H9 (cell line): ENCODE measurements around the gene PAK5. TPM values are rescaled to one million over a fixed set of nuclear protein-coding genes. Genes with fewer than 3 reads are reported as not detected.

Source experiments
- DNase-seq: peaks from one replicate; pipeline ENCODE4 v3.0.0-alpha.2; 2017
- H2AFZ ChIP-seq: one replicate; pipeline ENCODE4 v1.6.1; 2013; ENCODE audit warnings: mild to moderate bottlenecking, low read length, control low read depth, moderate library complexity
- H2AK5ac ChIP-seq: 2 replicates; pipeline ENCODE4 v1.6.1; 2013; ENCODE audit warnings: low read length, control low read depth, mixed read lengths; ENCODE audit not compliant: insufficient read length
- H2BK120ac ChIP-seq: one replicate; pipeline ENCODE4 v1.6.1; 2013; ENCODE audit warnings: low read depth, mild to moderate bottlenecking, low read length, control low read depth, inconsistent platforms; ENCODE audit not compliant: poor library complexity, severe bottlenecking
- H2BK12ac ChIP-seq: 2 replicates; pipeline ENCODE4 v1.6.1; 2013; ENCODE audit warnings: low read length, control low read depth, mixed read lengths, low read depth; ENCODE audit not compliant: insufficient read length
- H2BK15ac ChIP-seq: 2 replicates; pipeline ENCODE4 v1.6.1; 2013; ENCODE audit warnings: low read depth, low read length, control low read depth
- H2BK20ac ChIP-seq: one replicate; pipeline ENCODE4 v1.6.1; 2013; ENCODE audit warnings: low read depth, mild to moderate bottlenecking, low read length, control low read depth, inconsistent platforms; ENCODE audit not compliant: poor library complexity, severe bottlenecking
- H2BK5ac ChIP-seq: 2 replicates; pipeline ENCODE4 v1.6.1; 2013; ENCODE audit warnings: low read length, control low read depth, mixed read lengths; ENCODE audit not compliant: insufficient read length
- H3K14ac ChIP-seq: 2 replicates; pipeline ENCODE4 v1.6.1; 2013; ENCODE audit warnings: low read length, control low read depth; ENCODE audit not compliant: insufficient read depth
- H3K18ac ChIP-seq: 2 replicates; pipeline ENCODE4 v1.6.1; 2013; ENCODE audit warnings: low read depth, mild to moderate bottlenecking, mixed read lengths, low read length, control low read depth; ENCODE audit not compliant: insufficient read length
- H3K23ac ChIP-seq: 2 replicates; pipeline ENCODE4 v1.6.1; 2013; ENCODE audit warnings: low read length, control low read depth, mixed read lengths, low read depth; ENCODE audit not compliant: insufficient read length
- H3K23me2 ChIP-seq: 2 replicates; pipeline ENCODE4 v1.6.1; 2013; ENCODE audit warnings: low read depth, mild to moderate bottlenecking, mixed read lengths, low read length, control low read depth; ENCODE audit not compliant: insufficient read length, poor library complexity, severe bottlenecking
- H3K27ac ChIP-seq: 2 replicates; pipeline ENCODE4 v1.5.1; 2013; ENCODE audit warnings: low read length, control low read depth, mixed read lengths, low read depth; ENCODE audit not compliant: insufficient read length
- H3K27me3 ChIP-seq: 2 replicates; pipeline ENCODE4 v1.6.1; 2013; ENCODE audit warnings: low read length, control low read depth, inconsistent platforms; ENCODE audit not compliant: insufficient read depth
- H3K4ac ChIP-seq: 2 replicates; pipeline ENCODE4 v1.6.1; 2013; ENCODE audit warnings: low read depth, mild to moderate bottlenecking, control low read depth, inconsistent platforms, low read length, moderate library complexity
- H3K4me1 ChIP-seq: 2 replicates; pipeline ENCODE4 v1.6.1; 2013; ENCODE audit warnings: low read length, control low read depth, inconsistent platforms; ENCODE audit not compliant: insufficient read depth
- H3K4me2 ChIP-seq: 2 replicates; pipeline ENCODE4 v1.6.1; 2013; ENCODE audit warnings: low read length, control low read depth, mixed read lengths; ENCODE audit not compliant: insufficient read length, insufficient read depth
- H3K56ac ChIP-seq: 2 replicates; pipeline ENCODE4 v1.6.1; 2013; ENCODE audit warnings: low read depth, mild to moderate bottlenecking, mixed read lengths, low read length, control low read depth; ENCODE audit not compliant: insufficient read length
- H3K79me1 ChIP-seq: 2 replicates; pipeline ENCODE4 v1.6.1; 2013; ENCODE audit warnings: low read depth, mild to moderate bottlenecking, moderate library complexity, low read length, control low read depth, inconsistent platforms; ENCODE audit not compliant: insufficient read depth, poor library complexity, severe bottlenecking
- H3K79me2 ChIP-seq: 2 replicates; pipeline ENCODE4 v1.6.1; 2013; ENCODE audit warnings: low read length, control low read depth, inconsistent platforms; ENCODE audit not compliant: insufficient read depth
- H3K9ac ChIP-seq: 2 replicates; pipeline ENCODE4 v1.6.1; 2013; ENCODE audit warnings: low read length, control low read depth, mixed read lengths; ENCODE audit not compliant: insufficient read length; ENCODE audit errors: extremely low read depth
- H3K9me3 ChIP-seq: one replicate; pipeline ENCODE4 v1.6.1; 2013; ENCODE audit warnings: low read depth, low read length, inconsistent platforms; ENCODE audit not compliant: control insufficient read depth
- H3T11ph ChIP-seq: one replicate; pipeline ENCODE4 v1.6.1; 2013; ENCODE audit warnings: mild to moderate bottlenecking, low read length, control low read depth, inconsistent platforms
- H4K20me1 ChIP-seq: one replicate; pipeline ENCODE4 v1.6.1; 2013; ENCODE audit not compliant: control insufficient read depth, insufficient read length, insufficient read depth
- H4K5ac ChIP-seq: 2 replicates; pipeline ENCODE4 v1.6.1; 2013; ENCODE audit warnings: low read depth, mild to moderate bottlenecking, mixed read lengths, low read length, control low read depth; ENCODE audit not compliant: insufficient read length
- H4K8ac ChIP-seq: replicated peaks from 2 replicates; pipeline ENCODE4 v1.6.1; 2013; ENCODE audit warnings: low read length, control low read depth, mixed read lengths, low read depth; ENCODE audit not compliant: insufficient read length
- H4K91ac ChIP-seq: 2 replicates; pipeline ENCODE4 v1.6.1; 2013; ENCODE audit warnings: low read depth, mild to moderate bottlenecking, moderate library complexity, mixed read lengths, low read length, control low read depth; ENCODE audit not compliant: insufficient read length
- H3K27ac Mint-ChIP-seq, 3 experiments: 2 replicates in 2 of 3; 3 replicates in 1 of 3; pipeline ENCODE4 v1.8.0; 2020 to 2021; ENCODE audit warnings: mixed read lengths in 3 of 3, mild to moderate bottlenecking in 1 of 3, moderate library complexity in 1 of 3
- H3K27me3 Mint-ChIP-seq: 2 replicates; pipeline ENCODE4 v1.8.0; 2021; ENCODE audit warnings: low read depth, mild to moderate bottlenecking, moderate library complexity, mixed read lengths
- H3K36me3 Mint-ChIP-seq, 3 experiments: 2 replicates in 2 of 3; 3 replicates in 1 of 3; pipeline ENCODE4 v1.8.0; 2020 to 2021; ENCODE audit warnings: low read depth in 3 of 3, mixed read lengths in 3 of 3; ENCODE audit not compliant: insufficient read depth in 1 of 3
- H3K4me1 Mint-ChIP-seq, 2 experiments: 2 replicates each; pipeline ENCODE4 v1.8.0; 2020; ENCODE audit warnings: mixed read lengths in 2 of 2
- H3K4me3 Mint-ChIP-seq, 2 experiments: 2 replicates in 1 of 2; 3 replicates in 1 of 2; pipeline ENCODE4 v1.8.0; 2020 to 2021; ENCODE audit warnings: mild to moderate bottlenecking in 2 of 2, mixed read lengths in 2 of 2, moderate library complexity in 1 of 2
- H3K9me3 Mint-ChIP-seq, 2 experiments: 2 replicates in 1 of 2; 3 replicates in 1 of 2; pipeline ENCODE4 v1.8.0; 2020; ENCODE audit warnings: mild to moderate bottlenecking in 2 of 2, mixed read lengths in 2 of 2, moderate library complexity in 1 of 2
- WGBS: extraction: QIAGEN DNeasy Blood & Tissue Kit; methylation state at CpG from one replicate; pipeline ENCODE4 v1.1.7; 2013; ENCODE audit warnings: missing lambda C conversion rate, low lambda C conversion rate, mixed read lengths; ENCODE audit not compliant: insufficient read length; ENCODE audit errors: extremely low coverage; 5-methylcytosine and 5-hydroxymethylcytosine counted together
- total RNA-seq: library from RNA; stranded (reverse); gene quantifications from 2 replicates; pipeline ENCODE4 v1.2.1, GENCODE V29; 2021
- TF ChIP-seq, protein P1 (sequence below): fragments of 200-600 bp; sonication (generic); conservative IDR thresholded peaks from 3 replicates; pipeline ENCODE4 v1.8.0; 2021; ENCODE audit warnings: antibody characterized with exemption, mild to moderate bottlenecking

Gene PAK5
- total RNA-seq, 1 experiment from 2014 or later = 0.20 TPM

DNA sequence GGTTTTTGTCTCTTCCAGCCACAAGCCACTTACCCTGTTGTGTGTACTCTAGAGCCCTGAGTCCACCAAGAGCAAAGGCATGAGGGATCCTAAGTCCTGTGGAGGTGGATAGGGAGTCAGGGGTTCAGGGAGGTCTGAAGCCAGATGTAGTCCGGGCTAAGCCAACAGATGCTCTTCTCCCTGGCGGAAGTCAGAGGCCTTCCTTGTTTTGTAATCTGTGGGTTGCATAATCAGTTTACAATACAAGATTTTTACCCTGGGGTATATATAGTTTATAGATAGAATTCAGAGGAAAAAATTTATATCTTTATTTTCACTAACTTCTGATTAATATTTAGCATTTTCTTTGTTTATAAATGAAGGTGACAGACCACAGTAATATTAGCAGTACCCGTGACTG lies 315.2 kb downstream of the PAK5 start:
- Mint-ChIP-seq H3K27ac (no peak overlapping the region), H3K27me3 (peaks cover 48% of the 10 kb centered on the region), H3K4me3 (no peak overlapping the region), H3K4me1 (peaks cover 28 to 32% of the 10 kb centered on the region in 2 experiments), H3K36me3 (no peaks in the 10 kb centered on the region), H3K9me3 (no peaks in the 10 kb centered on the region; a peak in 1 of 5 replicates)
- Histone ChIP-seq H3K18ac (no peak overlapping the region), H3K23ac (no peak overlapping the region), H2BK20ac (no peak overlapping the region), H3K79me1 (no peaks in the 10 kb centered on the region), H4K8ac (no peak overlapping the region), H2BK15ac (peak overlapping the region; percentile 95; the same call in 1 of the 2 replicates), H2BK5ac (no peak overlapping the region), H4K91ac (no peak overlapping the region), H3T11ph (no peak overlapping the region), H3K56ac (no peak overlapping the region), H4K20me1 (no peaks in the 10 kb centered on the region), H3K27me3 (peaks cover 6% of the 10 kb centered on the region; the same call in 1 of the 2 replicates), H2BK12ac (no peak overlapping the region), H2AFZ (no peak overlapping the region), H3K23me2 (no peaks in the 10 kb centered on the region), H3K14ac (no peak overlapping the region), H3K4ac (no peak overlapping the region), H2BK120ac (no peak overlapping the region), H3K9me3 (no peaks in the 10 kb centered on the region), H3K9ac (no peak overlapping the region), H2AK5ac (no peak overlapping the region), H3K4me1 (peaks cover 6% of the 10 kb centered on the region), H3K79me2 (no peaks in the 10 kb centered on the region), H4K5ac (no peak overlapping the region), H3K4me2 (no peak overlapping the region), H3K27ac (no peak overlapping the region)
- no CpG with 5 or more reads among the region's 3 CpGs for WGBS
- TF ChIP-seq, protein P1, sequence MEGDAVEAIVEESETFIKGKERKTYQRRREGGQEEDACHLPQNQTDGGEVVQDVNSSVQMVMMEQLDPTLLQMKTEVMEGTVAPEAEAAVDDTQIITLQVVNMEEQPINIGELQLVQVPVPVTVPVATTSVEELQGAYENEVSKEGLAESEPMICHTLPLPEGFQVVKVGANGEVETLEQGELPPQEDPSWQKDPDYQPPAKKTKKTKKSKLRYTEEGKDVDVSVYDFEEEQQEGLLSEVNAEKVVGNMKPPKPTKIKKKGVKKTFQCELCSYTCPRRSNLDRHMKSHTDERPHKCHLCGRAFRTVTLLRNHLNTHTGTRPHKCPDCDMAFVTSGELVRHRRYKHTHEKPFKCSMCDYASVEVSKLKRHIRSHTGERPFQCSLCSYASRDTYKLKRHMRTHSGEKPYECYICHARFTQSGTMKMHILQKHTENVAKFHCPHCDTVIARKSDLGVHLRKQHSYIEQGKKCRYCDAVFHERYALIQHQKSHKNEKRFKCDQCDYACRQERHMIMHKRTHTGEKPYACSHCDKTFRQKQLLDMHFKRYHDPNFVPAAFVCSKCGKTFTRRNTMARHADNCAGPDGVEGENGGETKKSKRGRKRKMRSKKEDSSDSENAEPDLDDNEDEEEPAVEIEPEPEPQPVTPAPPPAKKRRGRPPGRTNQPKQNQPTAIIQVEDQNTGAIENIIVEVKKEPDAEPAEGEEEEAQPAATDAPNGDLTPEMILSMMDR = no peak
- DNase-seq = no peak
